Inflammatory macrophage (primary cell): ENCODE results near the gene SEMA4D.

Experiments used
- DNase-seq, 2 donors: peaks; one replicate each; pipeline ENCODE4 v3.0.0-alpha.2; 2020 to 2022
- total RNA-seq, 18 experiments: gene quantifications; one replicate each; lab custom pipeline; 2026; ENCODE audit warnings: mixed read lengths in 6 of 18, inconsistent platforms in 2 of 18; lab: John Stamatoyannopoulos, UW

The SEMA4D gene
- 1.9 to 117 (median 15.9) reads per million in 18 experiments for total RNA-seq

GRCh38 chr9:89497978-89498851 is at the start of gene SEMA4D:
SEMA4D (minus strand) TSS chr9:89498113; CDS start chr9:89405456, 92,657 bp downstream.
- DNase-seq = peak; percentile 33 to 40

GRCh38 chr9:89547000-89547399 is 49.1 kb upstream of the SEMA4D start:
- DNase-seq = no peak

GRCh38 chr9:89544279-89544661 is 46.4 kb upstream of the SEMA4D start:
- no peak for DNase-seq

DNA sequence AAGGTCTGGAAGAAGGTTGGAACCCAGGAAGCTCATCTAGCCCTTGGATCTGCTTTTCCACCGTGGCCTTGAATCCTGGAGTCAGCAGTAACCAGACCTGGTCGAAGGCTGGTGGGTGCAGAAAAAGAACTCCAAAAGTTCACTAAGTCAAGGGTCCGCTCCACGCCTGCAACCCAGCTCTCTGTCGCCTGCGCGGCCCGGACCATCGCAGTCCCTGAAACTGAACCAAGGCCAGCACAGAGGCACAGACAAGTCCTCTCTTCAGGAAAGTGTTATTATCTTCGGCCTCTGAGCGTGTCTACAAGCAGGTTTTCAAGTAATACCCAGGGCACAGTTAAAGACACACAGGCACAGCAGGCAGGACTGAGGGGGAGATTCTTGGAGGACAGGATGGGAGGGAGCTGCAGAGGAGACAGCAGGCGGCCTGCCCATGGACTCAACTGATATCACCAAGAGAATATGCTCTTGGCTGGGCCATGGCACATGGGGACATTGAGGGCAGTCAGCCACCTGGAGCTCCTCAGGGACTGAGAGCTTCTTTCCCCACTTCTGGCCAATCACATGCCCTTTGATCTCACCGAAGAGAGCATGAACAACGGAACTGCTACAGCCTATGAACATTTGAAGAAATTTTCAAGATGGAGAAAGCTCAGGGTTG is 45.8 kb upstream of the SEMA4D start:
- DNase-seq = no peak

DNA sequence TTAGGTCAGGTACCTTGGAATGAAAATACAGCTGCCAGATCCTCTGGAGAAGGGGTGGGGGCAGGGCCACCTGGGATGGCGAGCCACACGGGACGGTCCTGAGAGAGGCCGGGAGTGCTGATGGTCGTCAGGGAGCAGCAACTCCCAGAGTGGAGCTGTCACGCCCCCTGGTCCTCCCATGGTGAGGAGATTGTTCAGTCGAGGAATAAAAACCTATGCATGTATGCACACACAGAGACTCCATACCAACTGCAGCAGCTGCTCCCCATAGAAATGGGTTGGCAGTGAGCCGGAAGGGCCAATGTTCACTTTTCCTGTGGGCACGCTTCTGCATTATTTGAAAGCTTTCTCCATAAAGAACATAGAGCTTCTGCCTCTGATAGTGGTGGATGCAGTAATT is 45.2 kb upstream of the SEMA4D start:
- no peak for DNase-seq

DNA sequence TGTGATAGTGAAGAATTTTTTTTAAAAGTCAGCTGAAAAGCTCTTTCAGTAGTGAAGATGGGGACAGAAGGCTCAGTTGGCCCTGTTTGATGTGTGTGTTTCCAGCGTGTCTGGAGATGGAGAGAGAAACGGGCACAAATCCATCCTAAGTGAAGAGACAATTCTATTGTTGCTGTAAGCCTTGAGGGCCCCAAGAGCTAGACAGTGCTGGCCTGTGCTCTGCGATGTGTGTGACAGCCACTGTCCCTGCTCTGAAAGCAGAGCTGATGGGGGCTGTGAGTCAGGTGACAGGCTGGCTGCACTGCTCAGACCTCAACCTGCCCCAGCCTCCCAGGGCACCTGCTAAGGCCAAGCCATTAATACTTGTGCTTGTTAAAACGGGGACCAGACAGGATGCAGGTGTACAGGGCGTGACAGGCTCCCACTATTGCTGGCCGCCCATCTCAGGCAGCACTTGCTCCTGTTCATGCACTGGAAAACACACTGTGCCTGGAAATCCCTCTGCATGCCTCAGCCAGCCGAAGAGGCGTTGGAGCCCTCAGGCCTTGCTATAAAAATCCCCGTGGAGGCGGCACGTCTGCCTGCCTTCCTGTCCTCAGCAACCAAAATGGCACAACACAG is 44.6 kb upstream of the SEMA4D start:
- DNase-seq = no peak

GRCh38 chr9:89541798-89542197 is 43.9 kb upstream of the SEMA4D start:
- DNase-seq = no peak

GRCh38 chr9:89539374-89539773 is 41.5 kb upstream of the SEMA4D start:
- no peak for DNase-seq

DNA sequence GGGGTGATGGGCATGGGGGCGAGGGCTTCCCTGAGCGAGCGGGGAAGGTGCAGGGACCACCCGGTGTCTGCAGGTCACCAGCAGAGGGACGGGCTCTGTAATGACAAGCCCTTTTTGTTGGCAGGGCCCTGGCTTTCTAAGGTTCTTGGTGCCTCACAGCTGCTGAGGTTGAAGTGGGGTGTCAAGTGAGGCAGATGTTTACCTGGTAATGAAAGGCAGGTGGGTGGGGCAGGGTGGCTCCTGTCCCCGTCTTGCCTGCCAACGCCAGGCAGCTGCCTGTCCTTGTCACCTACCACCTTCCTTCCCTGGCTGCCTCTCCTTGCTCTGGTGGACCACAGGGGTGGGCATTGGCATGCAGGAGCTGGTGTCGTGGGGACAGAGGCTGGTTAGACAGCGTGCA is 41.0 kb upstream of the SEMA4D start:
- no peak for DNase-seq

GRCh38 chr9:89537166-89537565 is 39.3 kb upstream of the SEMA4D start:
- DNase-seq = no peak

DNA sequence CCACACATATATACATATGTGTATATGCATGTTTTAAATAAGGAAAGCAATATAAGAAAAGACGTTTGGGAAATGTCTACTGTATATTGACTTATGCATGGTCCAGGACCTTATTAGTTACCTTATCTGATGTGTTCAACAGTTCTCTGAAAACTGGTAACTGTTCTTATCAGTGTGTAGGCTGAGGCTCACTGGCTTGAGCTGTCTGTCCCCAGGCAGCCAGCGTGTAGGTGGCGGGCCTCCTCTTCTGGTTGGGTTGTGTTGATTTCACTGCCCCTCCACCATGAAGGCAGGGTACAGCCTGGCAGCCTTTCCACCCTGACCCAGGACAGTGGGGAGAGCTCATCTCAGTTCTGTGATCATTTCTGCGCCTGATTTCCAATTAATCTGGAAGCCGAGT is 38.7 kb upstream of the SEMA4D start:
- DNase-seq = no peak

DNA sequence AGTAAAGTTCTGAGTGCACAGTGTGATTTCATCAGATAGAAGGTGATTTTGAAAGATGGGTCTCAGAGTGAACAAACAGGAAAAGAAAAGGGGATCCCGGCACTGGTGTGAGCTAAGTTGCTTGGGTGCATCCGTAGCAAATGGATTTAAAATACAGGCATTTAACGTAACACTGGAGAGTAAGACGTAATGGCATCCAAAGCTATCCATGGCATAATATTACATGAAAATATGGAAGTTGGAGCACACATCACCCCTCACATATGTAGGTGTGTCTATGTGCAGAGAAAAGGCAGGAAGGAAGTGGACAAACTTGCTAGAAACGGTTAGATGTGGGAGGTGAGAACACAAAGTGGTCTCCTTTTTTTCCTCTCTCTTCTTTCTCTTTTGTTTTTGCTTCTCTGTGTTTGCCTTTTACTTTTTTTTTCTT is 38.2 kb upstream of the SEMA4D start:
- DNase-seq = peak; percentile 63 to 81

DNA sequence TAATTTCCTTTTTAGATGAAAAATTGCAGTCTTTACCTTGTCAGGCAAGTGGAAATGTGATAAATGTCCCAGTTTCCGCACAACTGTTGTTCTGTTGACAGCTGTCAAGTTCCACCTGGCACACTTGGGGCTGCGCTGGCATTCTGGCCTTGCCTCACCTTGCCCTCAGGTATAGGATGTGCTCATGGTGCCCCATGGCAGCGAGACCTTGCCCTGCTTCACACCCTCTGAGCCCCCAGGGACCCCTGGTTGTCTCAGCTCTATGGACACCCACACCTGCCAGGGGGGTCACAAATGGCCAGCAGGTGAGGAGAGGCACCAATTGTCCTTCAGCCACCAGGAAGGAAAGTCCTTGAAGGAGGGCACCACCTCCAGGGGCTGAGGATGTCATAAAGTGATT is 37.5 kb upstream of the SEMA4D start:
- DNase-seq = no peak

DNA sequence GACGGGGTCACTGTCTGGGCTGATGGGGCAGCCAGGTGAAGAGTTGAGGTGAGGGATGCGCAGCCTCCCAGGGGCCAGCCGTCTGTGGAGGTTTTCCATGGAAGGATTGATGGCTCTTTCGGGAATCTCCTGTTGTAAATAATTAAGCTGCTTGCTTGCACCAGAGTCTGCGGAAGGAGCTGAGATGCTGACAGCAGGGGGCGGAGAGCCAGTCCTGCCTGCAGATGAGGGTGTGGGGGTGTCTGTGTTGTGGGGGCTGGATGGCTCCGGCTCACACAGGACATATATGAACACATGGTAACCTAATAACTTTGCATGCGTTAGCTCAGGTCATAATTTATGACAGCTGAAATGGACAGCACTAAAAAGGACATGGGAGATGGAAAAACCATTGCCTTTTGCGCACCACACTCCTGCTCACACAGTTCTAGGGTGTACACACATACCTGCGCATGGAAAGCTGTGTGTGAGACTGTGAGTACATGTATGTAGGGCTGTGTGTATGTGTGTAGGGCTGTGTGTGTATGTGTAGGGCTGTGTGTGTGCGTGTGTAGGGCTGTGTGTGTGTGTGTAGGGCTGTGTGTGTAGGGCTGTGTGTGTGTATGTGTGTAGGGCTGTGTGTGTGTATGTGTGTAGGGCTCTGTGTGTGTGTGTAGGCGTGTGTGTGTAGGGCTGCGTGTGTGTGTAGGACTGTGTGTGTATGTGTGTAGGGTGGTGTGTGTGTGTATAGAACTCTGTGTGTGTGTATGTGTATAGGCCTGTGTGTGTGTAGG is 36.8 kb upstream of the SEMA4D start:
- DNase-seq = no peak

- DNase-seq = no peak
These were observed 35.6 kb upstream of the SEMA4D start for GRCh38 chr9:89533411-89534095.

- DNase-seq = no peak
These were observed 35.0 kb upstream of the SEMA4D start for GRCh38 chr9:89532944-89533343.

DNA sequence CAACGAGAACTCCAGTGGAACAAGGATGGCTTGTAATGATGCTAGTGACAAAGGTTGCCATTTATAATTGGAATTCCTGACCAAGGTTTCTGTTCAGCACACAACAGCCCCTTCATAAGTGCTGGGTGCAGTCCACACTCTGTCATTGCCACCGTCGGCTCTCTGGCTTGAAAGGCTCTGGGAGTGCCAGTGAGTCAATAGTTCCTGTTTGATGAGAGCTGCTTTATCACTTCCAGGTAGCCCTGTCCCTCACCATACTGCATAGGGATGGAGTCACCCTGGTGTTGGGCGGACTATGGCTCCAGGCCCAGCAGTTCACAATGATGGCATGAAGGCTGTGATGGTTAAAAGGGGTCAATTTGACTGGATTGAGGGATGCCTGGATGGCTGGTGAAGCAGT is 34.6 kb upstream of the SEMA4D start:
- no peak for DNase-seq

GRCh38 chr9:89531766-89532165 is 33.9 kb upstream of the SEMA4D start:
- DNase-seq = no peak

DNA sequence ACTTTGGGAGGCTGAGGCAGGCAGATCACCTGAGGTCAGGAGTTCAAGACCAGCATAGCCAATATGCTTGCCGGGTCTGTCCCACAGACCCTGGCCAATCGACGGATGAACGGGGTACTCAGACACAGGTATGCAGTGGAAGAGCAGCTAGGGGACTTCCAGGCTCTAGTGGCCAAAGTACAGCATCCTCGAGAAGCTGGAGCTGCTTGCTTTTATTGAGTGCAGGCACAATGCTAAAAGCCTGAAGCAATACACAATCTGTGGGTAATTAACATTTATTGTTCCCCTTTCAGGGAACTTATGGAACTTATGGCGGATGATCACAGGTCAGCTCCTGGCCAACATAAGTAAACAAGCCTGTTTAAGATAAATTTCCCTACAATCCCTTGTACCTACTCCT is 32.8 kb upstream of the SEMA4D start:
- DNase-seq = peak; percentile 49 to 52

GRCh38 chr9:89529243-89530035 is 31.5 kb upstream of the SEMA4D start:
- DNase-seq = peak; percentile 70 to 79

DNA sequence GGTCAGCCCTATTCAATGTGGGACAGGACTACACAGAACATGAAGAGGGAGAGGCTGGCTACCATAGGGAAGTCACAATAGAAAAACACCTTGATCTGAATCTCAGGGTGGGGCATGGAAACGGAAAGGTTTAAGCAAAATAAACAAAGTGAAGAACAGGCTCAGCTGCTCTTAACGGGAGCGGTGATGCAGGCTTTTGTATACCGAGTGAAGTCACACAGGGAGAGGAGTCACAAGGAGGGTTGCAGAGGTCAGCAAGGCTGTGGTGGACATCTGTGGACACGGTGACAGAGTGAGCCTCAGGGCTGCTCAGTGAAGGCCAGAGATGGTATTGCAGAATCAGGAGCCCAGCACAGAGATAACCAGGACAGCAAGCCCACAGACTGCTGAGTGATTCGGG is 30.6 kb upstream of the SEMA4D start:
- peak in 1 of 2 donors; percentile 20 for DNase-seq
